K562 (cell line): ENCODE results near the gene KLF5. TPM values are rescaled to one million over a fixed set of nuclear protein-coding genes. Genes with fewer than 3 reads are reported as not detected.

Experiments
- ATAC-seq: fragments of 200-7000 bp; cut with Tn5 transposase; 3 replicates; pipeline ENCODE4 v1.9.1; 2020; ENCODE audit warnings: moderate library complexity
- BruUV-seq: library from RNA; stranded (reverse); fragments of 400-500 nt; replicated peaks from 2 replicates; lab custom pipeline; 2021; lab: Mats Ljungman, UMichigan
- CTCF ChIA-PET: fragments of 300-600 bp; formaldehyde crosslinking; extraction: SDS; loops from one replicate; lab custom pipeline; 2021; ENCODE audit warnings: low intra/inter-chr PET ratio; lab: Yijun Ruan, JAX
- POLR2A ChIA-PET: fragments of 300-600, 350-650 bp; sonication (Branson Sonifier 250); formaldehyde crosslinking; extraction: SDS; loops from one replicate; lab custom pipeline; 2021; ENCODE audit warnings: antibody characterized with exemption, inconsistent platforms; lab: Yijun Ruan, JAX
- DNase-seq, 4 experiments: peaks; one replicate each; pipeline versions ENCODE4 v3.0.0 to v3.0.0-alpha.2; 2011 to 2018; ENCODE audit warnings: low spot score in 3 of 4, mixed read lengths in 3 of 4; ENCODE audit errors: extremely low read depth in 1 of 4
- FAIRE-seq: peaks from 2 replicates; lab custom pipeline; 2011; peaks lifted over from hg19 to GRCh38; lab: Jason Lieb, UNC
- H2AFZ ChIP-seq: 2 replicates; pipeline ENCODE4 v1.6.0; 2011; ENCODE audit warnings: low read depth, low read length, control low read depth, inconsistent platforms
- H3K27ac ChIP-seq: fragments of 200-600 bp; 3 replicates; pipeline ENCODE4 v1.8.0; 2011; ENCODE audit warnings: low read depth, mild to moderate bottlenecking, control low read depth, inconsistent platforms, low read length, moderate library complexity, mixed read lengths; ENCODE audit errors: extremely low read depth
- H3K27me3 ChIP-seq, 2 experiments: fragments of 300-600 bp in 1 of 2; 2 replicates in 1 of 2; 3 replicates in 1 of 2; pipeline versions ENCODE4 v1.6.0 to v1.8.0; 2011; ENCODE audit warnings: inconsistent platforms in 2 of 2, low read length in 2 of 2, mild to moderate bottlenecking in 1 of 2, mixed read lengths in 1 of 2, moderate library complexity in 1 of 2; ENCODE audit not compliant: control insufficient read depth in 2 of 2, insufficient read depth in 2 of 2
- H3K36me3 ChIP-seq: fragments of 300-600 bp; 3 replicates; pipeline ENCODE4 v1.8.0; 2011; ENCODE audit warnings: mild to moderate bottlenecking, low read length, inconsistent platforms; ENCODE audit not compliant: control insufficient read depth, insufficient read depth
- H3K4me1 ChIP-seq, 2 experiments: fragments of 200-600 bp in 1 of 2; replicated peaks in 1 of 2; 2 replicates in 1 of 2; 3 replicates in 1 of 2; pipeline versions ENCODE4 v1.5.1 to v1.8.0; 2011; ENCODE audit warnings: inconsistent platforms in 2 of 2, low read length in 2 of 2, mild to moderate bottlenecking in 1 of 2, mixed read lengths in 1 of 2, moderate library complexity in 1 of 2; ENCODE audit not compliant: control insufficient read depth in 2 of 2, insufficient read depth in 2 of 2
- H3K4me2 ChIP-seq: 2 replicates; pipeline ENCODE4 v1.6.1; 2011; ENCODE audit warnings: low read length, control low read depth, inconsistent platforms, mixed read lengths; ENCODE audit not compliant: insufficient read depth
- H3K4me3 ChIP-seq: fragments of 200-600 bp; sonication (generic), shearing (Covaris generic); 2 replicates; pipeline ENCODE4 v1.5.1; 2016; ENCODE audit warnings: control low read depth, inconsistent platforms
- H3K79me2 ChIP-seq: fragments of 200-600 bp; 3 replicates; pipeline ENCODE4 v1.8.0; 2011; ENCODE audit warnings: low read length, inconsistent platforms; ENCODE audit not compliant: control insufficient read depth, insufficient read depth
- H3K9ac ChIP-seq, 2 experiments: 2 replicates each; pipeline versions ENCODE4 v1.6.0 to v1.6.1; 2011; ENCODE audit warnings: low read depth in 2 of 2, low read length in 2 of 2, control low read depth in 1 of 2, inconsistent platforms in 1 of 2, mild to moderate bottlenecking in 1 of 2, mixed read lengths in 1 of 2; ENCODE audit not compliant: insufficient read depth in 1 of 2
- H3K9me1 ChIP-seq: one replicate; pipeline ENCODE4 v1.6.0; 2011; ENCODE audit warnings: inconsistent platforms, mild to moderate bottlenecking, low read length, moderate library complexity; ENCODE audit not compliant: control insufficient read depth, insufficient read depth
- H3K9me3 ChIP-seq: replicated peaks from 2 replicates; pipeline ENCODE4 v1.5.1; 2011; ENCODE audit warnings: low read depth, low read length, inconsistent platforms; ENCODE audit not compliant: control insufficient read depth, insufficient read depth
- H4K20me1 ChIP-seq: replicated peaks from 2 replicates; pipeline ENCODE4 v1.6.1; 2011; ENCODE audit warnings: low read length, inconsistent platforms, mixed read lengths; ENCODE audit not compliant: control insufficient read depth, insufficient read depth
- C11orf30 ChIP-seq: fragments of 450-650 bp; IDR thresholded peaks from 2 replicates; pipeline ENCODE4 v1.6.1; 2016; ENCODE audit warnings: low read depth, mild to moderate bottlenecking
- EHMT2 ChIP-seq: fragments of 450-650 bp; IDR thresholded peaks from 2 replicates; pipeline ENCODE4 v1.6.1; 2018; ENCODE audit warnings: antibody characterized with exemption
- EP400 ChIP-seq: fragments of 450-650 bp; IDR thresholded peaks from 2 replicates; pipeline ENCODE4 v1.6.1; 2017; ENCODE audit warnings: antibody characterized with exemption, mild to moderate bottlenecking, moderate library complexity
- HNRNPUL1 ChIP-seq: fragments of 200-400 bp; formaldehyde crosslinking; IDR thresholded peaks from 2 replicates; pipeline ENCODE4 v1.6.1; 2017; ENCODE audit warnings: low read length
- MBD2 ChIP-seq: sonication (generic); IDR thresholded peaks from 2 replicates; pipeline ENCODE4 v1.6.1; 2016; ENCODE audit warnings: low read depth, borderline replicate concordance
- NBN ChIP-seq: fragments of 450-650 bp; IDR thresholded peaks from 2 replicates; pipeline ENCODE4 v1.6.1; 2016; ENCODE audit warnings: low read depth, mild to moderate bottlenecking
- NCOA6 ChIP-seq: fragments of 450-650 bp; IDR thresholded peaks from 2 replicates; pipeline ENCODE4 v1.6.1; 2017; ENCODE audit warnings: mild to moderate bottlenecking
- RHOXF2B ChIP-seq: fragments of 250-450 bp; sonication (Bioruptor Pico); conservative IDR thresholded peaks from 2 replicates; pipeline ENCODE4 v1.5.1; 2021
- TBP ChIP-seq: optimal IDR thresholded peaks from 2 replicates; pipeline ENCODE3; 2011; ENCODE audit warnings: low read depth, low read length, improper control_type of control experiment
- ZNF165 ChIP-seq: fragments of 250-450 bp; sonication (Bioruptor Pico); IDR thresholded peaks from 2 replicates; pipeline ENCODE4 v1.4.0; 2020; ENCODE audit warnings: borderline replicate concordance
- ZNF239 ChIP-seq: fragments of 250-450 bp; sonication (Bioruptor Pico); IDR thresholded peaks from 2 replicates; pipeline ENCODE4 v1.4.0; 2020; ENCODE audit warnings: mild to moderate bottlenecking
- ZNF316 ChIP-seq: fragments of 450-650 bp; IDR thresholded peaks from 2 replicates; pipeline ENCODE4 v1.6.1; 2016
- ZNF57 ChIP-seq: fragments of 450-650 bp; formaldehyde crosslinking; IDR thresholded peaks from 2 replicates; pipeline ENCODE4 v1.4.0; 2020; ENCODE audit warnings: mild to moderate bottlenecking, moderate library complexity
- WGBS: fragments of 100-300 bp; shearing (Covaris generic); methylation state at CpG from one replicate; pipeline ENCODE4 v1.1.6; 2016; ENCODE audit warnings: low coverage, mixed read lengths; ENCODE audit not compliant: insufficient coverage; ENCODE audit errors: missing lambda C conversion rate; 5-methylcytosine and 5-hydroxymethylcytosine counted together
- in situ Hi-C: fragments of 300-500 bp; cut with MboI; formaldehyde crosslinking; loops from 4 replicates; pipeline ENCODE4 v1.15.0; 2018; ENCODE audit warnings: inconsistent platforms, mixed read lengths
- intact Hi-C: fragments of 100-400 bp; cut with micrococcal nuclease; formaldehyde crosslinking; loops from 2 replicates; pipeline ENCODE4 v1.14.2; 2022
- polyA plus RNA-seq, 8 experiments: library from polyadenylated mRNA; depleted of rRNA in 4 of 8; stranded (reverse) in 5 of 8; unstranded in 3 of 8; fragments of >200 nt; fragmentation: Nextera tagmentation in 2 of 8; fragmentation: Illumina TruSeq in 1 of 8; extraction: Ambion mirVana in 2 of 8; extraction: Trizol in 1 of 8; gene quantifications; 2 replicates each; pipeline versions ENCODE4 v1.2.1 to v1.2.3, GENCODE V29; 2011 to 2014; ENCODE audit warnings: inconsistent platforms in 1 of 8, missing spikeins in 1 of 8
- total RNA-seq, 7 experiments: library from RNA; depleted of rRNA in 6 of 7; stranded (reverse); fragments of >200 nt in 6 of 7; fragmentation: Illumina TruSeq in 2 of 7; extraction: Trizol in 2 of 7; gene quantifications; 2 replicates each; pipeline versions ENCODE4 v1.2.1 to v1.2.3, GENCODE V29; 2011 to 2021; ENCODE audit warnings: low replicate concordance in 1 of 7
- TF ChIP-seq, protein P1 (sequence below), 2 experiments: fragments of 450-650 bp; IDR thresholded peaks; 2 replicates each; pipeline ENCODE4 v1.6.1; 2016
- TF ChIP-seq, protein P2 (sequence below): fragments of 200-800 bp; sonication (Bioruptor generic); IDR thresholded peaks from 2 replicates; pipeline ENCODE4 v1.6.1; 2017; ENCODE audit warnings: missing genetic modification characterization, missing compliant biosample characterization

Gene KLF5
- total and polyA plus RNA-seq, 9 of the 15 experiments (the other 6 are each of a cell fraction or from before 2014, with no cell fraction given): 0.17 to 1.0 (median 0.36) TPM

DNA sequence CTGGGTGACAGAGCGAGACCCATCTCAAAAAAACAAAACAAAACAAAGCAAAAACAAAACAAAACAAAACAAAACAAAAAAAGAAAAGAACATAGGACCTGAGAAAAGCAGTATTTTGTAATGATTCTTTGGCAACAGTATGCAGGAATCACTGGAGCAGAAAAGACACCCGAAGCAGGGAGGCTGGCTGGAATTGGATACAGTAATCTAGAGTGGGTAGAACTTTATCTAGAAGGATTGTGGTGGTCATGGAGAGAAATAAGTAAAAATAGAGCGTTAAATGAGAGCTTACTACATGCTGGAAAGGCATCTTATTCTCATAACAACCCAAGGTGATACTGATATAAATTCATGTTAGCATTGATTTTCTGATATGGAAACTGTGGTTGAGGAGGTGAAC is 51.2 kb downstream of the KLF5 start:
- Histone ChIP-seq H3K27ac (no peak overlapping the region), H3K36me3 (no peaks in the 10 kb centered on the region), H2AFZ (no peak overlapping the region), H3K9me3 (no peaks in the 10 kb centered on the region), H3K9ac (no peak overlapping the region), H4K20me1 (no peaks in the 10 kb centered on the region), H3K27me3 (peaks cover 0 to 5% of the 10 kb centered on the region in 2 experiments; a peak in 3 of 5 replicates), H3K79me2 (no peaks in the 10 kb centered on the region), H3K9me1 (no peaks in the 10 kb centered on the region), H3K4me3 (no peak overlapping the region), H3K4me1 (no peaks in the 10 kb centered on the region), H3K4me2 (no peak overlapping the region)
- DNase-seq (no peak), FAIRE-seq (no peak), ATAC-seq (no peak)
- TF ChIP-seq ZNF316: no peak
- no peak for TF ChIP-seq ZNF57 (CRISPR knock-in tag)
- TF ChIP-seq, protein P1, sequence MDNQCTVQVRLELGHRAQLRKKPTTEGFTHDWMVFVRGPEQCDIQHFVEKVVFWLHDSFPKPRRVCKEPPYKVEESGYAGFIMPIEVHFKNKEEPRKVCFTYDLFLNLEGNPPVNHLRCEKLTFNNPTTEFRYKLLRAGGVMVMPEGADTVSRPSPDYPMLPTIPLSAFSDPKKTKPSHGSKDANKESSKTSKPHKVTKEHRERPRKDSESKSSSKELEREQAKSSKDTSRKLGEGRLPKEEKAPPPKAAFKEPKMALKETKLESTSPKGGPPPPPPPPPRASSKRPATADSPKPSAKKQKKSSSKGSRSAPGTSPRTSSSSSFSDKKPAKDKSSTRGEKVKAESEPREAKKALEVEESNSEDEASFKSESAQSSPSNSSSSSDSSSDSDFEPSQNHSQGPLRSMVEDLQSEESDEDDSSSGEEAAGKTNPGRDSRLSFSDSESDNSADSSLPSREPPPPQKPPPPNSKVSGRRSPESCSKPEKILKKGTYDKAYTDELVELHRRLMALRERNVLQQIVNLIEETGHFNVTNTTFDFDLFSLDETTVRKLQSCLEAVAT (IDR thresholded peaks at IDR 0.05): no peak
- no peak for TF ChIP-seq RHOXF2B (CRISPR knock-in tag)
- TF ChIP-seq C11orf30: no peak
- no peak for TF ChIP-seq MBD2
- no peak for TF ChIP-seq ZNF239 (CRISPR knock-in tag)
- no peak for TF ChIP-seq NCOA6
- no peak for TF ChIP-seq ZNF165
- TF ChIP-seq HNRNPUL1: no peak
- TF ChIP-seq EP400: no peak
- no peak for TF ChIP-seq EHMT2
- no peak for TF ChIP-seq NBN
- no peak for TF ChIP-seq TBP
- TF ChIP-seq, protein P2, sequence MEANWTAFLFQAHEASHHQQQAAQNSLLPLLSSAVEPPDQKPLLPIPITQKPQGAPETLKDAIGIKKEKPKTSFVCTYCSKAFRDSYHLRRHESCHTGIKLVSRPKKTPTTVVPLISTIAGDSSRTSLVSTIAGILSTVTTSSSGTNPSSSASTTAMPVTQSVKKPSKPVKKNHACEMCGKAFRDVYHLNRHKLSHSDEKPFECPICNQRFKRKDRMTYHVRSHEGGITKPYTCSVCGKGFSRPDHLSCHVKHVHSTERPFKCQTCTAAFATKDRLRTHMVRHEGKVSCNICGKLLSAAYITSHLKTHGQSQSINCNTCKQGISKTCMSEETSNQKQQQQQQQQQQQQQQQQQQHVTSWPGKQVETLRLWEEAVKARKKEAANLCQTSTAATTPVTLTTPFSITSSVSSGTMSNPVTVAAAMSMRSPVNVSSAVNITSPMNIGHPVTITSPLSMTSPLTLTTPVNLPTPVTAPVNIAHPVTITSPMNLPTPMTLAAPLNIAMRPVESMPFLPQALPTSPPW (CRISPR knock-in tag): no peak
- ChIA-PET POLR2A (no interaction called here), CTCF (no interaction called here)
- intact Hi-C loops: no loop called here
- 8% methylated on average over 3 of the region's 3 CpGs for WGBS
- BruUV-seq: no TSS peak
- in situ Hi-C loops: no loop called here
